Keratinocyte (primary cell): ENCODE data around the gene LAPTM5. TPM values are rescaled to one million over a fixed set of nuclear protein-coding genes. Genes with fewer than 3 reads are reported as not detected.

Source experiments
- DNase-seq: peaks from one replicate; pipeline ENCODE4 v3.0.0-alpha.2; 2011; ENCODE audit warnings: low read depth, missing footprints, low spot score
- FAIRE-seq: peaks from 2 replicates; lab custom pipeline; 2011; peaks lifted over from hg19 to GRCh38; lab: Jason Lieb, UNC
- H2AFZ ChIP-seq: 2 replicates; pipeline ENCODE4 v1.6.0; 2012; ENCODE audit warnings: low read length, control low read depth, inconsistent platforms; ENCODE audit not compliant: control insufficient read depth
- H3K27ac ChIP-seq: 2 replicates; pipeline ENCODE4 v1.5.1; 2011; ENCODE audit warnings: low read length; ENCODE audit not compliant: control insufficient read depth, insufficient read depth
- H3K27me3 ChIP-seq: 3 replicates; pipeline ENCODE4 v1.6.0; 2011; ENCODE audit warnings: low read length; ENCODE audit not compliant: control insufficient read depth, insufficient read depth; ENCODE audit errors: extremely low read depth
- H3K36me3 ChIP-seq, 2 experiments: 2 replicates in 1 of 2; 3 replicates in 1 of 2; pipeline ENCODE4 v1.5.1; 2011; ENCODE audit warnings: low read length in 2 of 2, mild to moderate bottlenecking in 1 of 2; ENCODE audit not compliant: control insufficient read depth in 2 of 2, insufficient read depth in 2 of 2; ENCODE audit errors: extremely low read depth in 1 of 2
- H3K4me1 ChIP-seq: 3 replicates; pipeline ENCODE4 v1.5.1; 2011; ENCODE audit warnings: low read length; ENCODE audit not compliant: control insufficient read depth, insufficient read depth; ENCODE audit errors: extremely low read depth
- H3K4me2 ChIP-seq: 3 replicates; pipeline ENCODE4 v1.6.0; 2011; ENCODE audit warnings: low read depth, low read length; ENCODE audit not compliant: control insufficient read depth, insufficient read depth; ENCODE audit errors: extremely low read depth
- H3K4me3 ChIP-seq, 3 experiments: fragments of 200-600 bp in 1 of 3; sonication (generic) in 1 of 3; 2 replicates in 2 of 3; 3 replicates in 1 of 3; pipeline ENCODE4 v1.5.1; 2011 to 2016; ENCODE audit warnings: low read length in 3 of 3, mild to moderate bottlenecking in 3 of 3, control low read depth in 2 of 3, inconsistent platforms in 1 of 3, low read depth in 1 of 3, mixed read lengths in 1 of 3, mixed run types in 1 of 3, moderate library complexity in 1 of 3; ENCODE audit not compliant: control insufficient read depth in 2 of 3, insufficient read depth in 2 of 3; ENCODE audit errors: extremely low read depth in 1 of 3
- H3K79me2 ChIP-seq: 2 replicates; pipeline ENCODE4 v1.6.0; 2012; ENCODE audit warnings: low read length; ENCODE audit not compliant: control insufficient read depth, insufficient read depth
- H3K9ac ChIP-seq: 3 replicates; pipeline ENCODE4 v1.6.0; 2011; ENCODE audit warnings: low read length; ENCODE audit not compliant: control insufficient read depth, insufficient read depth; ENCODE audit errors: extremely low read depth
- H3K9me1 ChIP-seq: 3 replicates; pipeline ENCODE4 v1.6.0; 2011; ENCODE audit warnings: low read length; ENCODE audit not compliant: control insufficient read depth, insufficient read depth; ENCODE audit errors: extremely low read depth
- H3K9me3 ChIP-seq: 2 replicates; pipeline ENCODE4 v1.5.1; 2012; ENCODE audit warnings: low read depth, low read length; ENCODE audit not compliant: control insufficient read depth
- H4K20me1 ChIP-seq: 3 replicates; pipeline ENCODE4 v1.6.0; 2011; ENCODE audit warnings: low read length; ENCODE audit not compliant: control insufficient read depth, insufficient read depth; ENCODE audit errors: extremely low read depth
- EZH2 ChIP-seq: IDR thresholded peaks from one replicate; pipeline ENCODE4 v1.6.1; 2012; ENCODE audit warnings: inconsistent platforms, mild to moderate bottlenecking, low read length, moderate library complexity
- dilution Hi-C: fragments of 300-500 bp; cut with MboI; formaldehyde crosslinking; loops from one replicate; pipeline ENCODE4 v1.7.0; 2020; ENCODE audit warnings: low sequenced_read_pairs; ENCODE audit not compliant: extremely low pct_ligation_motif_present
- polyA plus RNA-seq, 5 experiments: library from polyadenylated mRNA; depleted of rRNA in 3 of 5; stranded (reverse) in 3 of 5; stranded (forward) in 1 of 5; unstranded in 1 of 5; fragments of >200 nt; gene quantifications; 1 replicate in 1 of 5; 2 replicates in 3 of 5; 3 replicates in 1 of 5; pipeline versions ENCODE4 v1.2.1 to v1.2.3, GENCODE V29; 2011 to 2012; ENCODE audit warnings: missing spikeins in 2 of 5, low read depth in 1 of 5, low replicate concordance in 1 of 5
- TF ChIP-seq, protein P1 (sequence below), 3 experiments: IDR thresholded peaks in 1 of 3; conservative IDR thresholded peaks in 1 of 3; optimal IDR thresholded peaks in 1 of 3; 2 replicates in 2 of 3; 3 replicates in 1 of 3; pipeline versions ENCODE3 to v1.5.1; 2011; ENCODE audit warnings: low read length in 3 of 3, mild to moderate bottlenecking in 3 of 3, moderate library complexity in 2 of 3, control low read depth in 1 of 3, inconsistent platforms in 1 of 3; ENCODE audit not compliant: insufficient read depth in 2 of 3; ENCODE audit errors: extremely low read depth in 1 of 3

LAPTM5 gene
- polyA plus RNA-seq, 1 donor (not counting 4 experiments of a cell fraction or from before 2014, with no cell fraction given) = 0.18 TPM

DNA sequence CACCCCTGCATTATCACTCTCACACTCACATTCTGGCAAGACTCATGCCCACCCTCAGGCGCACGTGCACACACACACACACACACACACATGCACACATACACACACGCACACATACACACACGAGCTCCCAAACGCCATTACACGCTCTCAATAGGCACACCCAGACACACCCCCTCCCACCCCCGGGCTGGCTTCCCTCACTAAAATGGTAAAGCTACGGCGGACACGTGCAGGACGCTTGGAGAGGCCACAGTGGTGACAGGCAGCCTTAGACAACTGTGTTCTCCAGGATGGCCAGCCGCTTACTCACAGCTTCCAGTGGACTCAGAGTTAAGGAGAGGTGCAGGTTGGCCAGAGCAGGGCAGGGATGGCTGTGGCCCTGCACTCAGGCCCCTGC, 44.3 kb downstream of the LAPTM5 start:
- no peak overlapping the region for H2AFZ ChIP-seq
- no peak overlapping the region for H3K4me3 ChIP-seq
- no peaks in the 10 kb centered on the region for H3K9me1 ChIP-seq
- H3K27ac ChIP-seq = no peak overlapping the region
- TF ChIP-seq, protein P1, sequence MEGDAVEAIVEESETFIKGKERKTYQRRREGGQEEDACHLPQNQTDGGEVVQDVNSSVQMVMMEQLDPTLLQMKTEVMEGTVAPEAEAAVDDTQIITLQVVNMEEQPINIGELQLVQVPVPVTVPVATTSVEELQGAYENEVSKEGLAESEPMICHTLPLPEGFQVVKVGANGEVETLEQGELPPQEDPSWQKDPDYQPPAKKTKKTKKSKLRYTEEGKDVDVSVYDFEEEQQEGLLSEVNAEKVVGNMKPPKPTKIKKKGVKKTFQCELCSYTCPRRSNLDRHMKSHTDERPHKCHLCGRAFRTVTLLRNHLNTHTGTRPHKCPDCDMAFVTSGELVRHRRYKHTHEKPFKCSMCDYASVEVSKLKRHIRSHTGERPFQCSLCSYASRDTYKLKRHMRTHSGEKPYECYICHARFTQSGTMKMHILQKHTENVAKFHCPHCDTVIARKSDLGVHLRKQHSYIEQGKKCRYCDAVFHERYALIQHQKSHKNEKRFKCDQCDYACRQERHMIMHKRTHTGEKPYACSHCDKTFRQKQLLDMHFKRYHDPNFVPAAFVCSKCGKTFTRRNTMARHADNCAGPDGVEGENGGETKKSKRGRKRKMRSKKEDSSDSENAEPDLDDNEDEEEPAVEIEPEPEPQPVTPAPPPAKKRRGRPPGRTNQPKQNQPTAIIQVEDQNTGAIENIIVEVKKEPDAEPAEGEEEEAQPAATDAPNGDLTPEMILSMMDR (optimal IDR thresholded peaks at IDR 0.05 in 1 of 3, IDR thresholded peaks at IDR 0.05 in 1 of 3, conservative IDR thresholded peaks at IDR 0.05 in 1 of 3; ENCODE audit: extremely low read depth in 1 of 3, insufficient read depth in 2 of 3, low read length in 3 of 3) = no peak
- TF ChIP-seq EZH2 = no peak
- dilution Hi-C loops = no loop called here
- DNase-seq (no peak), FAIRE-seq (no peak)
- H3K4me1 ChIP-seq = peaks cover 10% of the 10 kb centered on the region
- no peaks in the 10 kb centered on the region for H4K20me1 ChIP-seq
- no peaks in the 10 kb centered on the region for H3K79me2 ChIP-seq
- H3K4me2 ChIP-seq = no peak overlapping the region
- no peaks in the 10 kb centered on the region for H3K36me3 ChIP-seq
- H3K9me3 ChIP-seq = no peaks in the 10 kb centered on the region
- H3K27me3 ChIP-seq = no peaks in the 10 kb centered on the region
- no peak overlapping the region for H3K9ac ChIP-seq

DNA sequence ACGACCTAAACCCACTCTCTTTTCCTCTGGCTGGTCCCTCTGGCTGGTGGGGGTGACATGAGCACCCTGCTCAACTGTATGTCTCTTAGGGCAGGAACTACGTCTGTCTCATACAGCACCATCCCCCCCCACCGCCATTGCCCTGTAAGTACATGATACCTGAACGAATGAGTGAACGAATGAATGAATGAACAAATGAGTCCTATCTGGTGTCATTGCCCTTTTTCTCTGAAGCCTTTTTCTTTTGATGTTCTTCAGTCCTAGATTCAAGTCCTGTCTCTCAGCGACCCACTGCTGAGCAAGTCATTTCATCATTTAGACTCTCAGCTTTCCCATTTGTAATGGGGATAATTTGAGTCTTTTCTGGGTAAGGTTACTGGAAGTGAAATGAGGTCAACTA, 45.0 kb downstream of the LAPTM5 start:
- Histone ChIP-seq H3K27ac (no peak overlapping the region), H3K4me1 (peaks cover 10% of the 10 kb centered on the region), H3K4me3 (no peak overlapping the region), H3K9me1 (no peaks in the 10 kb centered on the region), H3K4me2 (no peak overlapping the region), H3K9ac (no peak overlapping the region), H3K27me3 (no peaks in the 10 kb centered on the region), H2AFZ (no peak overlapping the region), H3K36me3 (no peaks in the 10 kb centered on the region), H4K20me1 (no peaks in the 10 kb centered on the region), H3K79me2 (no peaks in the 10 kb centered on the region), H3K9me3 (no peaks in the 10 kb centered on the region)
- FAIRE-seq (no peak), DNase-seq (no peak)
- TF ChIP-seq, protein P1 (optimal IDR thresholded peaks at IDR 0.05 in 1 of 3, IDR thresholded peaks at IDR 0.05 in 1 of 3, conservative IDR thresholded peaks at IDR 0.05 in 1 of 3; ENCODE audit: extremely low read depth in 1 of 3, insufficient read depth in 2 of 3, low read length in 3 of 3) = no peak
- TF ChIP-seq EZH2 = no peak
- dilution Hi-C loops = no loop called here
